RWPE2 (cell line): ENCODE data around the gene LRRC15.

ENCODE experiments used
- ATAC-seq: fragments of 200-7000 bp; cut with Tn5 transposase; 3 replicates; pipeline ENCODE4 v1.9.1; 2021; ENCODE audit warnings: low read depth
- DNase-seq: peaks from one replicate; pipeline ENCODE4 v3.0.0-alpha.2; 2020; ENCODE audit warnings: low spot score
- H3K27ac ChIP-seq: fragments of 450-650 bp; 2 replicates; pipeline ENCODE4 v1.5.1; 2017; ENCODE audit warnings: mild to moderate bottlenecking; ENCODE audit not compliant: poor library complexity, severe bottlenecking
- H3K27me3 ChIP-seq: fragments of 250-450 bp; sonication (Bioruptor Pico); 2 replicates; pipeline ENCODE4 v1.5.1; 2021; ENCODE audit warnings: mild to moderate bottlenecking, moderate library complexity; ENCODE audit not compliant: insufficient read depth, poor library complexity, severe bottlenecking
- H3K36me3 ChIP-seq: fragments of 250-450 bp; sonication (Bioruptor Pico); 2 replicates; pipeline ENCODE4 v1.5.1; 2020; ENCODE audit warnings: low read depth, mild to moderate bottlenecking, moderate library complexity
- H3K4me1 ChIP-seq: fragments of 250-450 bp; sonication (Bioruptor Pico); 2 replicates; pipeline ENCODE4 v1.5.1; 2021; ENCODE audit warnings: mild to moderate bottlenecking, moderate library complexity; ENCODE audit not compliant: insufficient read depth, poor library complexity, severe bottlenecking
- H3K4me3 ChIP-seq: fragments of 250-450 bp; sonication (Bioruptor Pico); 2 replicates; pipeline ENCODE4 v1.5.1; 2021; ENCODE audit warnings: mild to moderate bottlenecking, moderate library complexity; ENCODE audit not compliant: severe bottlenecking
- H3K9me3 ChIP-seq: fragments of 250-450 bp; sonication (Bioruptor Pico); 2 replicates; pipeline ENCODE4 v1.5.1; 2021; ENCODE audit warnings: mild to moderate bottlenecking, moderate library complexity; ENCODE audit not compliant: severe bottlenecking
- CTCF ChIP-seq: fragments of 450-650 bp; IDR thresholded peaks from one replicate; pipeline ENCODE4 v1.5.1; 2017; ENCODE audit warnings: mild to moderate bottlenecking, moderate library complexity; ENCODE audit not compliant: poor library complexity, severe bottlenecking

Gene LRRC15

GRCh38 chr3:194340757-194341400 lies 28.7 kb downstream of the LRRC15 start:
- Histone ChIP-seq H3K27me3 (no peaks in the 10 kb centered on the region), H3K36me3 (no peaks in the 10 kb centered on the region), H3K4me1 (no peaks in the 10 kb centered on the region), H3K4me3 (no peak overlapping the region), H3K9me3 (no peaks in the 10 kb centered on the region), H3K27ac (no peak overlapping the region)
- TF ChIP-seq CTCF = no peak
- no peak for ATAC-seq
- DNase-seq = peak; percentile 44

- Histone ChIP-seq H3K4me3 (no peak overlapping the region), H3K36me3 (no peaks in the 10 kb centered on the region), H3K9me3 (no peaks in the 10 kb centered on the region), H3K27me3 (no peaks in the 10 kb centered on the region), H3K27ac (no peak overlapping the region), H3K4me1 (no peaks in the 10 kb centered on the region)
- TF ChIP-seq CTCF = no peak
- no peak for ATAC-seq
- no peak for DNase-seq
Observed at GRCh38 chr3:194339840-194340239, 29.7 kb downstream of the LRRC15 start.

- H3K27me3 ChIP-seq = no peaks in the 10 kb centered on the region
- H3K4me3 ChIP-seq = no peak overlapping the region
- no peaks in the 10 kb centered on the region for H3K4me1 ChIP-seq
- no peak for TF ChIP-seq CTCF
- ATAC-seq (no peak), DNase-seq (no peak)
- H3K27ac ChIP-seq = no peak overlapping the region
- H3K9me3 ChIP-seq = no peaks in the 10 kb centered on the region
- no peaks in the 10 kb centered on the region for H3K36me3 ChIP-seq
Observed at GRCh38 chr3:194339356-194339755, 30.2 kb downstream of the LRRC15 start.

- no peak for DNase-seq
- Histone ChIP-seq H3K4me1 (peaks cover 6% of the 10 kb centered on the region), H3K36me3 (no peaks in the 10 kb centered on the region), H3K27ac (no peak overlapping the region), H3K27me3 (no peaks in the 10 kb centered on the region), H3K4me3 (no peak overlapping the region), H3K9me3 (no peaks in the 10 kb centered on the region)
- TF ChIP-seq CTCF = no peak
- ATAC-seq = no peak
Observed at GRCh38 chr3:194337965-194338753, 31.4 kb downstream of the LRRC15 start.
